DOHH2 (cell line): ENCODE measurements around the gene NPTN.

Experiments
- EZH2phosphoT487 ChIP-seq: fragments of 200-600 bp; sonication (generic); IDR thresholded peaks from 2 replicates; pipeline ENCODE4 v1.6.1; 2017; ENCODE audit warnings: borderline replicate concordance, mild to moderate bottlenecking, antibody characterized with exemption, low read length, moderate library complexity, mixed read lengths
- TF ChIP-seq, protein P1 (sequence below): fragments of 200-600 bp; sonication (generic); IDR thresholded peaks from one replicate; pipeline ENCODE4 v1.5.1; 2014; ENCODE audit warnings: antibody characterized with exemption, mild to moderate bottlenecking, low read depth, low read length; ENCODE audit not compliant: poor library complexity, severe bottlenecking

DNA sequence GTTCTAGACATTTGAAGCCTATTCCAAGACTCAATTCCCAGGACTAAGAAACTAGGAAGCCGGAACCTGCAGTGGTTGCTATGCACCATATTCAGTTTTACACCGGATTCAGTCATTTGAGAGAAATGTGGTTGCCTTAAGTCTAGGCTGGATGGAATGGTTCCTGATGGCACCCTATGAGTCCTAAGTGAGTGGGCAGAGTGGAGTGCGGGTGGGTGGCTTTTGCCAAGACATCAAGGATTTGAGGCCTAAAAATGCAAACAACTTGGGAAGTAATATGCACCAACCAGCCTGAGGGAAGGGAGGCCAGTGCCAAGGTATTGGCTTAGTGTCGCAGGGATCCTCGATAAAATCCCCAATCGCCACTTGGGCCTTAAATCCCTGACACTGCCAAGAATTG lies 46.8 kb upstream of the NPTN start:
- TF ChIP-seq, protein P1, sequence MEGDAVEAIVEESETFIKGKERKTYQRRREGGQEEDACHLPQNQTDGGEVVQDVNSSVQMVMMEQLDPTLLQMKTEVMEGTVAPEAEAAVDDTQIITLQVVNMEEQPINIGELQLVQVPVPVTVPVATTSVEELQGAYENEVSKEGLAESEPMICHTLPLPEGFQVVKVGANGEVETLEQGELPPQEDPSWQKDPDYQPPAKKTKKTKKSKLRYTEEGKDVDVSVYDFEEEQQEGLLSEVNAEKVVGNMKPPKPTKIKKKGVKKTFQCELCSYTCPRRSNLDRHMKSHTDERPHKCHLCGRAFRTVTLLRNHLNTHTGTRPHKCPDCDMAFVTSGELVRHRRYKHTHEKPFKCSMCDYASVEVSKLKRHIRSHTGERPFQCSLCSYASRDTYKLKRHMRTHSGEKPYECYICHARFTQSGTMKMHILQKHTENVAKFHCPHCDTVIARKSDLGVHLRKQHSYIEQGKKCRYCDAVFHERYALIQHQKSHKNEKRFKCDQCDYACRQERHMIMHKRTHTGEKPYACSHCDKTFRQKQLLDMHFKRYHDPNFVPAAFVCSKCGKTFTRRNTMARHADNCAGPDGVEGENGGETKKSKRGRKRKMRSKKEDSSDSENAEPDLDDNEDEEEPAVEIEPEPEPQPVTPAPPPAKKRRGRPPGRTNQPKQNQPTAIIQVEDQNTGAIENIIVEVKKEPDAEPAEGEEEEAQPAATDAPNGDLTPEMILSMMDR = no peak
- no peak for TF ChIP-seq EZH2phosphoT487
